HG03103 (cell line): ENCODE data around the gene TMEM114.

Experiments
- ATAC-seq: cut with Tn5 transposase; IDR thresholded peaks from one replicate; pipeline ENCODE4 v1.9.1; 2021; ENCODE audit warnings: low read depth; ENCODE audit not compliant: unreplicated experiment

The TMEM114 gene

GRCh38 chr16:8589900-8590688, at the start of gene TMEM114:
TMEM114 (minus strand) TSS chr16:8590511; CDS start chr16:8589838, 673 bp downstream.
- ATAC-seq, result no peak

- ATAC-seq, result no peak
These were observed 49.4 kb upstream of the TMEM114 start for GRCh38 chr16:8639694-8640093.

DNA sequence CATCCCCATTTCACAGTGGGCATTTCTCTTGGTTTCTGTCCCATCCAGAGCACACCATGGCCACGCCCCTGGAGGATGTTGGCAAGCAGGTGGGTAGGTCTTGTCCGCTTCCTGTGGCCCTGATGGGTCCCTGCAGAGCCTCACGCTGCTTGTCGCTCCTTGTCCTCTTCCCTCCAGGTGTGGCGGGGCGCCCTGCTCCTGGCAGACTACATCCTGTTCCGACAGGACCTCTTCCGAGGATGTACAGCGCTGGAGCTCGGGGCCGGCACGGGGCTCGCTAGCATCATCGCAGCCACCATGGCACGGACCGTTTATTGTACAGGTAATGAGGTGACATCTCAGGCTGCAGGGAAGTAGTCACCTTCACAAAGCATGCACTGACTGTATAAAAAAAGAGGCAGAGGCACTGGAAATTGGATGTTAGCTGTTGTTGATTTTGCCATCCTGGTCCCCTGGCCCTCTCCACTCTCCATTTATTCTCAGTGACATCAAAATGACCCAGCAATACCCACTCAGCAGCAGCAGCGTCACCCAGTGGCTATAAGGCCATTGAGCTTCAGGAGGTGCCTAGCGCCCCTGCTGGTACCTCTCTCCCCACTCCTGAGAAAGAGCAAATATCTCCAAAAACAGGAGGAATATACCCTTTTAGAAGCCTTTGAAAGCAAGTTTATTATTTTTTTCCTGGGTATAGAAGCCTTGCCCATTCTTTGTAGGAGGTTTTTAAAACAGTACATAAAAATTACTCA, 44.9 kb upstream of the TMEM114 start:
- no peak for ATAC-seq

GRCh38 chr16:8632675-8633182, 42.4 kb upstream of the TMEM114 start:
- no peak for ATAC-seq

GRCh38 chr16:8631818-8632465, 41.6 kb upstream of the TMEM114 start:
- no peak for ATAC-seq

DNA sequence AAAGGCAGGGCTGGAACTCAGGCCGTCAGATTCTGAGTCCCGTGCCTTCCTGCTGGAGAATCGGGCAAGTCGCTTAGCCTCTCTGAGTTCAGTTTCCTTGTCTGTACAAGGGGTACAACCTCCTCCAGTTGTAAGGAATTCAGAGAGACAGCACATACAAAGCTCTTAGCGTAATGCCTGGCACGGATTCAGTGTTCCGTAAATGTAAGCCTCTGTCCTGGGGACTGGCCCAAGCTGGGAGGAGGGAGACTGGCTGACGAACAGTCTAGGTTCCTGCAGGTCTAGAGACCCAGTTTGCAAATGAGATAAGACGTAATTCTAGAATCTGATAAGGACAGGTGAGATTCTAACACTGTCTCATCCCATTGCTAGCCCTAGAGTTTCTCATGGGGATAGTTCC, 41.1 kb upstream of the TMEM114 start:
- ATAC-seq, result no peak

- ATAC-seq, result no peak
These were observed 40.1 kb upstream of the TMEM114 start for GRCh38 chr16:8630255-8630953.

DNA sequence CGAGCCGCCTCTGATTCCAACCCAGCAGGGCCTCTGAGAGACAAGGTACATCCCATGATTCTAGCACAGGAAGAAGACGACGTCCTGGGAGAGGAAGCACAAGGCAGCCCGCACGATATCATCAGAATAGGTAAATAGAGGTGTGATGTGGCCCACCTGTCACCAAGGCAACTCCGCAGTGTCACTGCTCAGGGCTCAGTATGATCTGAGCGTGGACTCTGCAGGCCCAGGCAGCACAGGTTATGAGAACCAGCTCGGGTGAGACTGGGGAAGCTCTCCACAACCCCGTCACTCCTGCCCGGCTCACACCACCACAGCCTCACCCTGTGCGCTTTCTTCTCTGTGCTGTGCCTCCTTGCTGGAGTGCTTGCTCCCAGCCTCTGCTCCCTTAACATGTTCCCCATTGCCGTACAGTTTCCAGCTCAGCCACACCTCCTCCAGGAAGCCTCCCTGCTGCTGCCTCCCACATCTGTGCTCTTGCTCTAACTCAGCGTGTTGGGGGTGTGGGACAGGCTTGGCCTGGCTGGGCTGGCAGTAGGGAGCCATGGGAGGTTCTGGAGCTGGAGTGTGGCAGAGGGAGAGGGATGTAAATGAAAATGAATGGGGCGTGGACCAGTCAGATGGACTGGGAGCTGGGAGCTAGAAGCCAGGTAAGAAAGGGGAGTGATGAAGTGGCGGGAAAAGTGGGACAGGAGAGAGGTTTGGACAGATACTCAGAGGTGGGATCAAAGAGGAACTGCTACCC, 38.8 kb upstream of the TMEM114 start:
- no peak for ATAC-seq

DNA sequence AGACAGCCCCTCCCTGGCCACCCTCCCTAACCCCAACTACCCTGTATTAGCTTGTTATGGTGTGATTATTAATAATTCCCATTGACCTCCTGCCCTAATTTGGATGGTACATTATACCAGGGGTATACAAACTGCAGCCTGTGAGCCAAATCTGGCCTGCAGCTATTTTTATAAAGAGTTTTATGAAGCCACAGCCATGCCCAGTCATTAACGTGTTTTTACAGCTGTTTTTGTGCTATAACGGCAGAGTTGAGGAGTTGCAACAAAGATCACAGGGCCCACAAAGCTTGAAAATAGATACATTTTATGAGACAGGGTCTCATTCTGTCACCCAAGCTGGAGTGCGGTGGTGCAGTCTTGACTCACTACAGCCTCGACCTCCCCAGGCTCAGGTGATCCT, 37.1 kb upstream of the TMEM114 start:
- ATAC-seq, result no peak

- no peak for ATAC-seq
These were observed 36.6 kb upstream of the TMEM114 start for GRCh38 chr16:8626946-8627345.

DNA sequence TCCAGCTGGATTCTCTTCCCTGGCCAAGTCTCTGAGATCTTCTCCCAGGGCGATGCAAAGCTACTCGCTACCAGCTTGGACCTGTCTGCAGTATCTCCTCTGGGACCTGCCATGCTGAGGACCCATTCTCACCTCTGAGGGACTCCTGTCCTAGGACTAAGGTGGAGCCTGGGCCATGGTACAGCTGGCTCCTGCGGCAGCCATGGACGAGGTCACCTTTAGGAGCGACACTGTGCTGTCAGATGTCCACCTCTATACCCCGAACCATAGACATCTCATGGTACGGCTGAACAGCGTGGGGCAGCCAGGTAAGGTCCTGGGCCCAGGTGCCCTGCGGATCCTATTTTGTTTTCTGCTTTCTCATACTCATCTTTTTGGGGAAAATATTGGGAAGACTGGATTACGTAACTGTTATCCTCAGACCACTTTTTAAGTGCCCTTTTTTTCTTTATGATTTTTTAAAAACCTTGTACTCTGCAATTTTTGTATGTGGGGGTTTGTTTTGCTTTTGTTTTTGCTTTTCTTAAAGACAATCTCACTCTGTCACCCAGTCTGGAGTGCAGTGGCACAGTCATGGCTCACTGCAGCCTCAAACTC, 35.3 kb upstream of the TMEM114 start:
- ATAC-seq, result no peak

- no peak for ATAC-seq
These were observed 33.3 kb upstream of the TMEM114 start for GRCh38 chr16:8623634-8624033.

DNA sequence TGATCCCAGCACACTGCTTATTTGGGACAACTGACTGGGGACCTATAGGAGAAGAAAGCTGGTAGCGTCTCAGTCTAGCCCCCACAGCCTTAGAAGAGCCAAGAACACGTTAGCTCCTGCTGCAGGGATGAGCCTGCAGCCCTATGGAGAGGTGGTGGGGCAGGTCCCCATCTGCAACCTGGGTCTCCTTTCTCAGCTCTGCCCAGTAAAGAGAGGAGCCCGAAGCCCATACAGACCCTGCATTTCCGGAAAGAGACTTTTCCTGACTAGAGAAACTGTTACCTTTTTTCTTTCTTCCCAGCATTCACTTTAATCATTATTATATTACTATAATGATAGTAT, 32.0 kb upstream of the TMEM114 start:
- ATAC-seq, result no peak

- peak; percentile 80 for ATAC-seq
These were observed 31.4 kb upstream of the TMEM114 start, which contains the start of gene METTL22 for GRCh38 chr16:8621572-8622314. METTL22 (plus strand) TSS chr16:8621698; CDS start chr16:8625666, 3,968 bp downstream.

- ATAC-seq, result no peak
These were observed 30.9 kb upstream of the TMEM114 start for GRCh38 chr16:8621222-8621571.

DNA sequence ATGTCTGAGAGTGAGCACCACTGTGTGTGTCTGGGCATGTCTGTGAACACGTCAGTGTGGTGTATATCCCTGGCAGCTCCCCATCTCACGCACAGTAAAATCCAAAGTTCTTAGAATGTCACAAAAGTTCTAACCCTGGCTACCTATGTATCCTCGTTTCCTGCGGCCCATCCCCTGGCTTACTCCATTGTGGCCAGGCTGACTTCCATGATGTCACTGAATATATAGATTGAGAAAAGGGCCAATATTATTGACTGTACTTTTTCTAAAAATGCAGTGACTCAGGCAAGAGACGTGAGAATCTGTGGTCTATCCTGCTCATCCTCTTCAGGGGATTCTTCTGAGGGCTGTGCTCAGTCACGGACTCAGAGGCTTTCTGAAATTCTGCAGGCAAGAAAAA, 30.2 kb upstream of the TMEM114 start:
- ATAC-seq, result no peak

GRCh38 chr16:8619671-8620370, 29.5 kb upstream of the TMEM114 start:
- ATAC-seq, result no peak

GRCh38 chr16:8614435-8615029, 24.2 kb upstream of the TMEM114 start:
- no peak for ATAC-seq
